Sigmoid colon (tissue), 4 donors: ENCODE measurements around the gene DPH3.

ENCODE experiments used
- CTCF ChIP-seq, 4 experiments: fragments of 450-650 bp in 3 of 4; fragments of 200-600 bp in 1 of 4; IDR thresholded peaks; one replicate each; pipeline ENCODE4 v1.5.1; 2016 to 2019; ENCODE audit warnings: antibody characterized with exemption in 4 of 4, mild to moderate bottlenecking in 3 of 4, moderate library complexity in 2 of 4
- POLR2A ChIP-seq, 2 donors: fragments of 450-650 bp; IDR thresholded peaks; one replicate each; pipeline ENCODE4 v1.6.1; 2016; ENCODE audit warnings: antibody characterized with exemption in 2 of 2, mild to moderate bottlenecking in 2 of 2, moderate library complexity in 2 of 2
- POLR2AphosphoS5 ChIP-seq, 4 donors: sonication (generic); formaldehyde crosslinking; IDR thresholded peaks; one replicate each; pipeline ENCODE4 v1.6.1; 2017; ENCODE audit warnings: antibody characterized with exemption in 4 of 4

GRCh38 chr3:16249336-16249735 lies 15.4 kb downstream of the DPH3 start:
- TF ChIP-seq POLR2AphosphoS5 (IDR thresholded peaks at IDR 0.05): no peak
- no peak for TF ChIP-seq POLR2A (IDR thresholded peaks at IDR 0.05)
- no peak for TF ChIP-seq CTCF (IDR thresholded peaks at IDR 0.05)
